VCaP (cell line): ENCODE results near the gene MPZ.
A peak's percentile ranks its signal among the peaks of the same experiment; 100 is the strongest.

Source experiments
- H3K27ac ChIP-seq: fragments of 450-650 bp; 2 replicates; pipeline ENCODE4 v1.5.1; 2017
- CTCF ChIP-seq: fragments of 450-650 bp; conservative IDR thresholded peaks from 2 replicates; pipeline ENCODE4 v1.5.1; 2017; ENCODE audit warnings: mild to moderate bottlenecking, moderate library complexity

Gene MPZ

GRCh38 chr1:161307892-161308638 is 1.7 kb downstream of the MPZ start:
- TF ChIP-seq CTCF, result no peak
- no peak overlapping the region for H3K27ac ChIP-seq

DNA sequence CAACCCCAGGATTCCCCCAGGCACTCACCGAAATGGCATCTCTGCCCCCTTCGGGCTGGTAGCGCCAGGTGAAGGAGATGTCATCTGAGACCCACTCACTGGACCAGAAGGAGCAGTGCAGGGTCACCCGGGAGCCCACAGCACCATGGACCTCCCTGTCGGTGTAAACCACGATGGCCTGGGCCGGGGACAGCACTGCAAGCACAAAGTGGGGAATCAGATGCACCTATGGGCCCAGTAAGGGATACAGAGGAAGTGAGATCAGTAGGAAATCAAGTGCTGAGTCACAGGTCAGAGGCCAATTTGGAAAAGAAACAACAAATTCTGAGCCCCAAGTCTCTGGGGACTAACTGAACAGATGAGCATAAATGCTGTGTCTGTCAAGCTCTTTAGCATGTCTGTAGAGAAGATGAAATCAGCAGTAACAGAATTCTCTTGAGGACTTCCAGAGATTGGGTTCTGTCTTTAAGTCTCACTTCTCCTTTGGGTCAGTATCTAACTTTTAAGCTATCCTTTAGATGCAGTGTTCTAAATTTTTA is 2.5 kb downstream of the MPZ start:
- no peak overlapping the region for H3K27ac ChIP-seq
- TF ChIP-seq CTCF, result no peak

GRCh38 chr1:161305867-161306519 is 3.8 kb downstream of the MPZ start:
- H3K27ac ChIP-seq, result no peak overlapping the region
- TF ChIP-seq CTCF, result no peak

DNA sequence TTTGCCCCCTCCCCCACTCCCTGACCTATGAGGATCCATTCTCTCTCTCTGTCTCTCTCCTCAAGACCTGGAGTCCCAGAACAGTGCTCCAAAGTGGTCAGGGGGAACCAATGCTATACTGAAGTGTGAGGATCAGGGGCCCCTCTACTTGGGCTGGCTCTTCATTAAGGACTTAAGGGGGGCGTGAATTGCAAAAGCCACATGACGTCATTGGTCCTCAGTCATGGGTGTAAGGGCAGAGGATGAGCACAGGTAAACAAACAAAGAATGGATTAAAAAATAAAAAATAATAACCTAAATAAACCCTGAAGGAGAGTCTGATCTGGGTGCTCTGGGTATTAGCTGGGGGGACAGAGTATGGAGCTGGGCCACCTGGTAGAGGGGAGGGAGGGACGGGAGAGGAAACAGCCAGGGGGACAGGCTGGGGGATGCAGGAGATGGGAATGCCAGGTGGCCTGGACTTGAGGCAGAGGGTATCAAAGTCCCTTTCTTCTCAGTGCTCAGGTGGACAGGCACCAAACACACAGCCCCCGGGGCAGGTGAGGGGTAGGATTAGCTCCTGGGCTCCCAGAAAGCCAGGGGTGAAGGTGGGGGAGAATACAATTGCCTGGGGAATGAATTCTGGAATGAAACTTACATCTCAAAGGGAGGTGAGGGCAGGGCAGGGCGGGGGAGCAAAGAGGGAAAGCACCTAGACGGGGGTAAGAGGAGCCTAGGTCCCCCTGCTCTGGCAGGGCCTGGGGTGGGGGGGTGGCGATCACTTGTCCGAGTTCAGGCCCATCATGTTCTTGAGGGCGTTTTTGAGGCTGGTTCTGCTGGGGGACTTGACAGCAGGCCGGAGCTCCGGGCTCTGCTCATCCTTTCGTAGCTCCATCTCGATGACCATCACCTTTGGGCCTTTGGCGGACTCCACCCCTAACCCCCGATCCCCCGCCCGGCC is 4.6 kb downstream of the MPZ start:
- no peak overlapping the region for H3K27ac ChIP-seq
- TF ChIP-seq CTCF, result no peak

GRCh38 chr1:161300478-161300877 is 9.3 kb downstream of the MPZ start:
- H3K27ac ChIP-seq, result peak overlapping the region; percentile 70

DNA sequence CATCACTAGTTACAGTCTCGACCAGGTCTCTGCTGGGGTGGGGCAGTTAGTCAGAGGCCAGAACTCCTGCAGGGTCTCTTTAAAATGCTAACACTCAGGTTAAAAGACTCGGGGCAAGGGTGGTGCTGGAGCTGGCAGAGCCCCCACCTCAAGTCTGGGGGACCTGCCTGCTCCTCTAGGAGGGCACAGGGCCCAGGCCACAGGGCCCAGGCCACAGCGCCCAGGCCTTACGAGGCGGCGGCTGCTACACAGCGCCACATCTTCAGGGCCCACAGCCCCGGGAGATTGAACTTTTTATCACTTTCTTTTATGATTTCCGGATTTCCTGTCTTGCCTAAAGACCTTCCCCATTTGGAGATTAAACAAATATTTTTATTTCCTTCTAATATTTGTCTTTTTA is 10.4 kb downstream of the MPZ start:
- TF ChIP-seq CTCF, result 0 out of 2 replicates have a peak, but pooled peaks have one; percentile 10
- peak overlapping the region; percentile 70 for H3K27ac ChIP-seq

More at GRCh38 chr1:161300478-161300877, 9.3 kb downstream of the MPZ start:
- TF ChIP-seq CTCF, result no peak
